A673 (cell line): ENCODE measurements around the gene PYM1. TPM values are rescaled to one million over a fixed set of nuclear protein-coding genes. Genes with fewer than 3 reads are reported as not detected.

ENCODE experiments used
- BruUV-seq: library from RNA; stranded (reverse); fragments of 400-500 nt; replicated peaks from 2 replicates; lab custom pipeline; 2021; lab: Mats Ljungman, UMichigan
- CTCF ChIA-PET: fragments of 300-600 bp; sonication (Branson Sonifier 250); formaldehyde crosslinking; loops from one replicate; lab custom pipeline; 2022; ENCODE audit warnings: antibody characterized with exemption; lab: Charles Lee
- POLR2A ChIA-PET: fragments of 300-600 bp; sonication (Branson Sonifier 250); formaldehyde crosslinking; loops from one replicate; lab custom pipeline; 2022; ENCODE audit warnings: antibody characterized with exemption; ENCODE audit not compliant: low non-redundant PET; lab: Charles Lee
- DNase-seq: peaks from one replicate; pipeline ENCODE4 v3.0.0-alpha.2; 2015; ENCODE audit warnings: low spot score
- H3K27ac ChIP-seq: fragments of 200-600 bp; sonication (generic); 2 replicates; pipeline ENCODE4 v1.5.1; 2016; ENCODE audit warnings: mixed run types, low read depth, mild to moderate bottlenecking, mixed read lengths, antibody characterized with exemption, low read length; ENCODE audit not compliant: poor library complexity, severe bottlenecking
- H3K27me3 ChIP-seq: fragments of 200-600 bp; sonication (generic); replicated peaks from 2 replicates; pipeline ENCODE4 v1.6.1; 2017; ENCODE audit warnings: mixed run types, low read depth, mild to moderate bottlenecking, mixed read lengths, antibody characterized with exemption, low read length; ENCODE audit not compliant: insufficient read depth, poor library complexity
- H3K36me3 ChIP-seq: fragments of 200-600 bp; sonication (generic); 2 replicates; pipeline ENCODE4 v1.6.1; 2016; ENCODE audit warnings: mixed run types, mild to moderate bottlenecking, mixed read lengths, antibody characterized with exemption, low read length; ENCODE audit not compliant: insufficient read depth, poor library complexity, severe bottlenecking
- H3K4me1 ChIP-seq: fragments of 200-600 bp; sonication (generic); 2 replicates; pipeline ENCODE4 v1.6.1; 2017; ENCODE audit warnings: mixed run types, mild to moderate bottlenecking, mixed read lengths, antibody characterized with exemption, low read length; ENCODE audit not compliant: insufficient read depth, poor library complexity, severe bottlenecking
- H3K4me3 ChIP-seq: fragments of 200-600 bp; sonication (generic); 2 replicates; pipeline ENCODE4 v1.5.1; 2016; ENCODE audit warnings: low read depth, mixed run types, mild to moderate bottlenecking, mixed read lengths, low read length; ENCODE audit not compliant: poor library complexity, severe bottlenecking
- H3K9me3 ChIP-seq: fragments of 200-600 bp; sonication (generic); 2 replicates; pipeline ENCODE4 v1.6.1; 2016; ENCODE audit warnings: mixed run types, low read depth, mild to moderate bottlenecking, mixed read lengths, antibody characterized with exemption, low read length; ENCODE audit not compliant: poor library complexity, severe bottlenecking
- CTCF ChIP-seq: fragments of 300-800, 200-600 bp; sonication (generic); conservative IDR thresholded peaks from 2 replicates; pipeline ENCODE4 v1.5.1; 2017; ENCODE audit warnings: low read depth, mild to moderate bottlenecking, antibody characterized with exemption, low read length, moderate library complexity, mixed read lengths
- EZH2 ChIP-seq: fragments of 200-600 bp; sonication (generic); IDR thresholded peaks from 2 replicates; pipeline ENCODE4 v1.6.1; 2017; ENCODE audit warnings: borderline replicate concordance, low read depth, mild to moderate bottlenecking, mixed read lengths, antibody characterized with exemption, low read length; ENCODE audit not compliant: poor library complexity, severe bottlenecking
- intact Hi-C: fragments of 100-400 bp; cut with micrococcal nuclease; formaldehyde crosslinking; loops from one replicate; pipeline ENCODE4 v1.10.0; 2022; ENCODE audit not compliant: unreplicated experiment
- total RNA-seq: library from RNA; stranded (reverse); gene quantifications from 2 replicates; pipeline ENCODE4 v1.2.3, GENCODE V29; 2021

Gene PYM1
- total RNA-seq, 1 experiment from 2014 or later = 24.6 TPM

- intact Hi-C loops = no loop called here
- H3K27ac ChIP-seq = no peak overlapping the region
- H3K4me1 ChIP-seq = no peaks in the 10 kb centered on the region
- H3K27me3 ChIP-seq = no peaks in the 10 kb centered on the region
- POLR2A ChIA-PET = no interaction called here
- no peak for DNase-seq
- H3K4me3 ChIP-seq = no peak overlapping the region
- CTCF ChIA-PET = no interaction called here
- no peaks in the 10 kb centered on the region for H3K9me3 ChIP-seq
- BruUV-seq = no TSS peak
- TF ChIP-seq CTCF (no peak), EZH2 (no peak)
- no peaks in the 10 kb centered on the region for H3K36me3 ChIP-seq
Observed at GRCh38 chr12:55909513-55909884, 18.2 kb downstream of the PYM1 start.

GRCh38 chr12:55908726-55909512, 18.8 kb downstream of the PYM1 start:
- no peak for DNase-seq
- Histone ChIP-seq H3K4me1 (no peaks in the 10 kb centered on the region), H3K27me3 (no peaks in the 10 kb centered on the region), H3K9me3 (no peaks in the 10 kb centered on the region), H3K4me3 (no peak overlapping the region), H3K36me3 (no peaks in the 10 kb centered on the region), H3K27ac (no peak overlapping the region)
- BruUV-seq = no TSS peak
- intact Hi-C loops = no loop called here
- POLR2A ChIA-PET = no interaction called here
- no peak for TF ChIP-seq CTCF
- TF ChIP-seq EZH2 = no peak
- CTCF ChIA-PET = no interaction called here

GRCh38 chr12:55906056-55906455, 21.6 kb downstream of the PYM1 start:
- TF ChIP-seq CTCF = no peak
- BruUV-seq = no TSS peak
- Histone ChIP-seq H3K4me1 (no peaks in the 10 kb centered on the region), H3K27me3 (no peaks in the 10 kb centered on the region), H3K9me3 (no peaks in the 10 kb centered on the region), H3K36me3 (no peaks in the 10 kb centered on the region), H3K27ac (no peak overlapping the region), H3K4me3 (no peak overlapping the region)
- intact Hi-C loops = no loop called here
- ChIA-PET POLR2A (no interaction called here), CTCF (no interaction called here)
- DNase-seq = no peak
